Endothelial cell of umbilical vein (primary cell): ENCODE measurements around the gene SCPEP1. TPM values are rescaled to one million over a fixed set of nuclear protein-coding genes. Genes with fewer than 3 reads are reported as not detected.

Source experiments
- BruUV-seq: library from RNA; stranded (reverse); fragments of 400-500 nt; replicated peaks from 2 replicates; lab custom pipeline; 2021; lab: Mats Ljungman, UMichigan
- CTCF ChIA-PET: fragments of 300-600, 350-600 bp; sonication (Branson Sonifier 250); formaldehyde crosslinking; loops from one replicate; lab custom pipeline; 2021; ENCODE audit warnings: antibody characterized with exemption, inconsistent platforms; lab: Charles Lee
- POLR2A ChIA-PET: fragments of 300-600, 350-600 bp; sonication (Branson Sonifier 250); formaldehyde crosslinking; loops from one replicate; lab custom pipeline; 2021; ENCODE audit warnings: antibody characterized with exemption, inconsistent platforms; lab: Charles Lee
- DNase-seq: peaks from one replicate; pipeline ENCODE4 v3.0.0-alpha.2; 2011; ENCODE audit warnings: low read depth, low spot score
- FAIRE-seq: peaks from 2 replicates; lab custom pipeline; 2011; peaks lifted over from hg19 to GRCh38; lab: Jason Lieb, UNC
- H2AFZ ChIP-seq: 2 replicates; pipeline ENCODE4 v1.6.0; 2012; ENCODE audit warnings: low read depth, low read length, control low read depth, inconsistent platforms
- H3K27ac ChIP-seq: 2 replicates; pipeline ENCODE4 v1.5.1; 2011; ENCODE audit warnings: low read depth, mild to moderate bottlenecking, control low read depth, low read length, moderate library complexity; ENCODE audit not compliant: insufficient read depth
- H3K27me3 ChIP-seq, 2 experiments: 2 replicates each; pipeline versions ENCODE4 v1.6.0 to v1.6.1; 2011; ENCODE audit warnings: low read length in 2 of 2, mixed read lengths in 1 of 2; ENCODE audit not compliant: control insufficient read depth in 2 of 2, insufficient read depth in 2 of 2
- H3K36me3 ChIP-seq, 2 experiments: 2 replicates in 1 of 2; 3 replicates in 1 of 2; pipeline ENCODE4 v1.5.1; 2011; ENCODE audit warnings: low read length in 2 of 2, mild to moderate bottlenecking in 1 of 2, moderate library complexity in 1 of 2; ENCODE audit not compliant: control insufficient read depth in 2 of 2, insufficient read depth in 2 of 2; ENCODE audit errors: extremely low read depth in 1 of 2
- H3K4me1 ChIP-seq: 3 replicates; pipeline ENCODE4 v1.5.1; 2011; ENCODE audit warnings: mild to moderate bottlenecking, low read length; ENCODE audit not compliant: control insufficient read depth, insufficient read depth; ENCODE audit errors: extremely low read depth
- H3K4me2 ChIP-seq: 2 replicates; pipeline ENCODE4 v1.6.1; 2011; ENCODE audit warnings: low read length, control low read depth, mixed read lengths; ENCODE audit not compliant: insufficient read depth
- H3K4me3 ChIP-seq, 3 experiments: fragments of 200-600 bp in 1 of 3; sonication (generic), shearing (Covaris generic) in 1 of 3; replicated peaks in 1 of 3; 2 replicates each; pipeline ENCODE4 v1.5.1; 2011 to 2016; ENCODE audit warnings: control low read depth in 3 of 3, low read length in 3 of 3, mild to moderate bottlenecking in 2 of 3, inconsistent platforms in 1 of 3, low read depth in 1 of 3, moderate library complexity in 1 of 3; ENCODE audit not compliant: insufficient read depth in 1 of 3
- H3K79me2 ChIP-seq: 2 replicates; pipeline ENCODE4 v1.6.0; 2012; ENCODE audit warnings: low read length, inconsistent platforms; ENCODE audit not compliant: control insufficient read depth, insufficient read depth
- H3K9ac ChIP-seq: replicated peaks from 2 replicates; pipeline ENCODE3; 2011; ENCODE audit warnings: low read length, control low read depth; ENCODE audit not compliant: insufficient read depth; ENCODE audit errors: extremely low read depth
- H3K9me1 ChIP-seq: replicated peaks from 3 replicates; pipeline ENCODE4 v1.6.0; 2011; ENCODE audit warnings: mild to moderate bottlenecking, low read length; ENCODE audit not compliant: control insufficient read depth, insufficient read depth; ENCODE audit errors: extremely low read depth
- H3K9me3 ChIP-seq: replicated peaks from 2 replicates; pipeline ENCODE4 v1.5.1; 2012; ENCODE audit warnings: low read length, inconsistent platforms; ENCODE audit not compliant: control insufficient read depth, insufficient read depth
- H4K20me1 ChIP-seq: replicated peaks from 2 replicates; pipeline ENCODE3; 2011; ENCODE audit warnings: mild to moderate bottlenecking, low read length; ENCODE audit not compliant: control insufficient read depth, insufficient read depth; ENCODE audit errors: extremely low read depth
- CTCF ChIP-seq, 2 donors: IDR thresholded peaks; 1 replicate in 1 of 2; 2 replicates in 1 of 2; pipeline ENCODE4 v1.5.1; 2011; ENCODE audit warnings: low read length in 2 of 2, mild to moderate bottlenecking in 2 of 2, moderate library complexity in 2 of 2, control low read depth in 1 of 2, inconsistent platforms in 1 of 2, low read depth in 1 of 2; ENCODE audit not compliant: insufficient read depth in 1 of 2; ENCODE audit errors: extremely low read depth in 1 of 2
- EZH2 ChIP-seq: IDR thresholded peaks from 2 replicates; pipeline ENCODE4 v1.6.1; 2012; ENCODE audit warnings: borderline replicate concordance, low read depth, mild to moderate bottlenecking, moderate library complexity, low read length, inconsistent platforms; ENCODE audit not compliant: severe bottlenecking
- FOS ChIP-seq: IDR thresholded peaks from 2 replicates; pipeline ENCODE4 v1.6.1; 2011; ENCODE audit warnings: mild to moderate bottlenecking, low read length, moderate library complexity, borderline replicate concordance; ENCODE audit not compliant: insufficient read depth
- GATA2 ChIP-seq: IDR thresholded peaks from 2 replicates; pipeline ENCODE4 v1.7.0; 2011; ENCODE audit warnings: low read depth, mild to moderate bottlenecking, moderate library complexity, mixed read lengths, low read length; ENCODE audit not compliant: insufficient read length, insufficient read depth
- JUN ChIP-seq: IDR thresholded peaks from 2 replicates; pipeline ENCODE4 v1.6.1; 2011; ENCODE audit warnings: borderline replicate concordance, low read depth; ENCODE audit not compliant: insufficient read length, insufficient read depth
- MAX ChIP-seq: IDR thresholded peaks from 2 replicates; pipeline ENCODE4 v1.6.1; 2011; ENCODE audit not compliant: insufficient read depth, insufficient read length
- MYC ChIP-seq: IDR thresholded peaks from one replicate; pipeline ENCODE4 v1.6.1; 2011; ENCODE audit warnings: mild to moderate bottlenecking, low read depth, low read length
- POLR2A ChIP-seq: IDR thresholded peaks from 2 replicates; pipeline ENCODE4 v1.6.1; 2012; ENCODE audit warnings: low read depth, mild to moderate bottlenecking, control low read depth, low read length
- POLR2AphosphoS5 ChIP-seq: IDR thresholded peaks from 2 replicates; pipeline ENCODE4 v1.6.1; 2012; ENCODE audit warnings: low read depth, mild to moderate bottlenecking, control low read depth, low read length, moderate library complexity; ENCODE audit not compliant: insufficient read depth
- dilution Hi-C: fragments of 300-500 bp; cut with MboI; formaldehyde crosslinking; loops from one replicate; pipeline ENCODE4 v1.15.0; 2019; ENCODE audit warnings: low sequenced_read_pairs; ENCODE audit not compliant: extremely low pct_ligation_motif_present
- intact Hi-C: fragments of 100-400 bp; cut with micrococcal nuclease; formaldehyde crosslinking; loops from one replicate; pipeline ENCODE4 v1.10.0; 2022
- polyA plus RNA-seq, 4 experiments: library from polyadenylated mRNA; depleted of rRNA in 3 of 4; stranded (reverse) in 3 of 4; unstranded in 1 of 4; fragments of >200 nt; gene quantifications; 2 replicates each; pipeline versions ENCODE4 v1.2.1 to v1.2.3, GENCODE V29; 2011 to 2012; ENCODE audit warnings: missing spikeins in 1 of 4
- total RNA-seq: library from RNA; stranded (reverse); gene quantifications from 2 replicates; pipeline ENCODE4 v1.2.3, GENCODE V29; 2021

The SCPEP1 gene
- total and polyA plus RNA-seq, 2 donors (not counting 3 experiments of a cell fraction or from before 2014, with no cell fraction given), result 38.6 to 43.6 TPM

- POLR2A ChIA-PET, result no interaction called here
- TF ChIP-seq GATA2 (no peak), MYC (no peak), FOS (no peak), EZH2 (no peak), POLR2AphosphoS5 (no peak), CTCF (IDR thresholded peaks at IDR 0.05; ENCODE audit: extremely low read depth in 1 of 2, insufficient read depth in 1 of 2, low read depth in 1 of 2, low read length in 2 of 2) (no peak), MAX (no peak), JUN (no peak), POLR2A (no peak)
- no peak overlapping the region for H3K4me3 ChIP-seq
- no peaks in the 10 kb centered on the region for H3K9me3 ChIP-seq
- intact Hi-C loops, result no loop called here
- CTCF ChIA-PET, result no interaction called here
- no peak overlapping the region for H3K27ac ChIP-seq
- H2AFZ ChIP-seq, result no peak overlapping the region
- no peak overlapping the region for H3K9ac ChIP-seq
- H3K27me3 ChIP-seq, result no peaks in the 10 kb centered on the region
- peaks cover 0 to 8% of the 10 kb centered on the region in 2 experiments for H3K36me3 ChIP-seq
- no peaks in the 10 kb centered on the region for H4K20me1 ChIP-seq
- no peaks in the 10 kb centered on the region for H3K4me1 ChIP-seq
- no peak overlapping the region for H3K4me2 ChIP-seq
- dilution Hi-C loops, result no loop called here
- no TSS peak for BruUV-seq
- DNase-seq (no peak), FAIRE-seq (no peak)
- H3K79me2 ChIP-seq, result no peaks in the 10 kb centered on the region
- H3K9me1 ChIP-seq, result no peaks in the 10 kb centered on the region
Measured at GRCh38 chr17:56987283-56987834, 9.4 kb downstream of the SCPEP1 start.
